Activated CD8-positive, alpha-beta memory T cell treated with anti-CD3 and anti-CD28 coated beads, Interleukin-2, amount 50 U/mL, for 4 hours (primary cell): ENCODE measurements around the gene SLX4IP.

ENCODE experiments used
- DNase-seq: peaks from one replicate; pipeline ENCODE4 v3.0.0-alpha.2; 2020

SLX4IP gene

GRCh38 chr20:10554285-10554684 lies 119.2 kb downstream of the SLX4IP start:
- no peak for DNase-seq

- no peak for DNase-seq
Measured at GRCh38 chr20:10555393-10555792, 120.3 kb downstream of the SLX4IP start.

GRCh38 chr20:10555865-10556308 lies 120.8 kb downstream of the SLX4IP start:
- DNase-seq = no peak

- no peak for DNase-seq
Measured at GRCh38 chr20:10556519-10557083, 121.5 kb downstream of the SLX4IP start.

- DNase-seq = no peak
Measured at GRCh38 chr20:10557685-10558084, 122.6 kb downstream of the SLX4IP start.

GRCh38 chr20:10558635-10559187 lies 123.6 kb downstream of the SLX4IP start:
- DNase-seq = peak; percentile 41

- DNase-seq = no peak
Measured at GRCh38 chr20:10559266-10559665, 124.2 kb downstream of the SLX4IP start.

GRCh38 chr20:10560686-10561085 lies 125.6 kb downstream of the SLX4IP start:
- no peak for DNase-seq

- no peak for DNase-seq
Measured at GRCh38 chr20:10561302-10561701, 126.2 kb downstream of the SLX4IP start.

GRCh38 chr20:10562899-10563298 lies 127.8 kb downstream of the SLX4IP start:
- DNase-seq = no peak

- no peak for DNase-seq
Measured at GRCh38 chr20:10563935-10564492, 128.9 kb downstream of the SLX4IP start.

GRCh38 chr20:10565191-10565921 lies 130.3 kb downstream of the SLX4IP start:
- no peak for DNase-seq

GRCh38 chr20:10565922-10566897 lies 131.1 kb downstream of the SLX4IP start:
- DNase-seq = no peak

GRCh38 chr20:10568032-10568431 lies 132.9 kb downstream of the SLX4IP start:
- no peak for DNase-seq

- DNase-seq = no peak
Measured at GRCh38 chr20:10571313-10571815, 136.3 kb downstream of the SLX4IP start.

GRCh38 chr20:10572853-10573252 lies 137.7 kb downstream of the SLX4IP start:
- no peak for DNase-seq

GRCh38 chr20:10573273-10573950 lies 138.3 kb downstream of the SLX4IP start:
- no peak for DNase-seq

- DNase-seq = no peak
Measured at GRCh38 chr20:10573951-10574339, 138.8 kb downstream of the SLX4IP start.

GRCh38 chr20:10576411-10577090 lies 141.4 kb downstream of the SLX4IP start:
- no peak for DNase-seq

GRCh38 chr20:10577648-10578047 lies 142.5 kb downstream of the SLX4IP start:
- no peak for DNase-seq

GRCh38 chr20:10578607-10579006 lies 143.5 kb downstream of the SLX4IP start:
- no peak for DNase-seq
